OCI-LY7 (cell line): ENCODE results near the gene SGTA.

Experiments used
- EZH2phosphoT487 ChIP-seq: fragments of 200-600 bp; sonication (generic); IDR thresholded peaks from 2 replicates; pipeline ENCODE4 v1.6.1; 2018; ENCODE audit warnings: low read depth, borderline replicate concordance, mild to moderate bottlenecking, mixed run types, antibody characterized with exemption, low read length, moderate library complexity, mixed read lengths
- TF ChIP-seq, protein P1 (sequence below): fragments of 200-600 bp; sonication (generic); conservative IDR thresholded peaks from 2 replicates; pipeline ENCODE4 v1.5.1; 2014; ENCODE audit warnings: mild to moderate bottlenecking, antibody characterized with exemption, low read length, moderate library complexity, mixed read lengths

GRCh38 chr19:2764945-2765344, 18.1 kb downstream of the SGTA start:
- TF ChIP-seq, protein P1, sequence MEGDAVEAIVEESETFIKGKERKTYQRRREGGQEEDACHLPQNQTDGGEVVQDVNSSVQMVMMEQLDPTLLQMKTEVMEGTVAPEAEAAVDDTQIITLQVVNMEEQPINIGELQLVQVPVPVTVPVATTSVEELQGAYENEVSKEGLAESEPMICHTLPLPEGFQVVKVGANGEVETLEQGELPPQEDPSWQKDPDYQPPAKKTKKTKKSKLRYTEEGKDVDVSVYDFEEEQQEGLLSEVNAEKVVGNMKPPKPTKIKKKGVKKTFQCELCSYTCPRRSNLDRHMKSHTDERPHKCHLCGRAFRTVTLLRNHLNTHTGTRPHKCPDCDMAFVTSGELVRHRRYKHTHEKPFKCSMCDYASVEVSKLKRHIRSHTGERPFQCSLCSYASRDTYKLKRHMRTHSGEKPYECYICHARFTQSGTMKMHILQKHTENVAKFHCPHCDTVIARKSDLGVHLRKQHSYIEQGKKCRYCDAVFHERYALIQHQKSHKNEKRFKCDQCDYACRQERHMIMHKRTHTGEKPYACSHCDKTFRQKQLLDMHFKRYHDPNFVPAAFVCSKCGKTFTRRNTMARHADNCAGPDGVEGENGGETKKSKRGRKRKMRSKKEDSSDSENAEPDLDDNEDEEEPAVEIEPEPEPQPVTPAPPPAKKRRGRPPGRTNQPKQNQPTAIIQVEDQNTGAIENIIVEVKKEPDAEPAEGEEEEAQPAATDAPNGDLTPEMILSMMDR, result no peak
- no peak for TF ChIP-seq EZH2phosphoT487
